NCI-H524 treated with DMSO at 0.1 percent for 48 hours (cell line): ENCODE results near the gene SHROOM3.
A peak's percentile ranks its signal among the peaks of the same experiment; 100 is the strongest.

Source experiments
- DNase-seq: peaks from one replicate; lab custom pipeline; 2025; lab: John Stamatoyannopoulos, UW

Gene SHROOM3

GRCh38 chr4:76494243-76494642 is 59.2 kb downstream of the SHROOM3 start:
- no peak for DNase-seq

DNA sequence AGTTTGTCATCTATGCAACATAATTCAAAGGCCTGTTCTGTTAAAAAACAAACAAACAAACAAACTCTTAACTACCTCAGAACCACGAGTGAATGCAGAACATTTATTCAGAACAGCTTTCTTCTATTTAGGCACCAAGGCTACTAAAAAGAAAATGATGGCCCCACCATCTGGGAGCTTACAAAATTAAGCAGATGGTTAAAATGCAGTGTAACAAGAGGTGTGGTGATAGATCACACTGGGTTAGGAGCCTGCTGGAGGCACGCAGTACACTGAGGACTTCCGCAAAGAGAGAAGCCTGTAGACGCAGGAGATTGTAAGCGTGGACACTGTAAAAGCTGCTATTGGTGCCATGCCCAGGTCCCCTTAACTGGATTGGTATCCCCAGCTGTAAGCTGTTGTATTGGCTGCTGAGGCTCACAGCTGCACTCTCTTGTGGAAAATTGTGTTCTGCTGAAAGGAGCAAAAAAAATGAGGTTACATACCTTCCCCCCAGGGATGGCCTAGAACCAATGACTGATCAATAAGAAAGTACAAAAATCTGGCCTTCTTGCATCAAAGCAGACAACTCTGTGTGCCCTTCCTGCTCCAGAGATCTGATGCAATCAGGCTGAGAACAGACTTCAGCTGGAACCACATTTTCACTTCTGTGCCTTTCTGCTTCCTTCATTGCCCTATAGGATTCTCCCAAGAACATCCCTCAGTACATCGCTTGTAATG is 60.0 kb downstream of the SHROOM3 start:
- DNase-seq = no peak

GRCh38 chr4:76498550-76498949 is 63.5 kb downstream of the SHROOM3 start:
- DNase-seq = no peak

- no peak for DNase-seq
Observed at GRCh38 chr4:76499461-76499860, 64.4 kb downstream of the SHROOM3 start.

DNA sequence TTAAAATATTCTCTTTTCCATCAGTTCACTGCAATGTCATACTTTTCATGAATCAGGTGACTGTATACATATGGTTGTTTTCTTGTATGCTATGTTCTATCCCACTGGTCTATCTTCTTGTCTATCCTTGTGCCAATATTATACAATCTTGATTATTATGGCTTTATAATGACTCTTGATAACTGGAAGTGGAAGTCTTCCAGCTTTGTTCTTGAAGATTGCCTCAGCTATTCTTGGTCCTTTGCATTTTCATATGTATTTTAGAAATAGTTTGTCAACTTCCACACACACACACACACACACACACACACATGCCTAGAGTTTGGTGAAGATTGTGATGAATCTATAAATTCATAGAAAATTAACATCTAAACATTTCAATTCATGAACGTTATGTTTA is 67.9 kb downstream of the SHROOM3 start:
- DNase-seq = no peak

- DNase-seq = no peak
Observed at GRCh38 chr4:76504613-76505465, 69.8 kb downstream of the SHROOM3 start.

DNA sequence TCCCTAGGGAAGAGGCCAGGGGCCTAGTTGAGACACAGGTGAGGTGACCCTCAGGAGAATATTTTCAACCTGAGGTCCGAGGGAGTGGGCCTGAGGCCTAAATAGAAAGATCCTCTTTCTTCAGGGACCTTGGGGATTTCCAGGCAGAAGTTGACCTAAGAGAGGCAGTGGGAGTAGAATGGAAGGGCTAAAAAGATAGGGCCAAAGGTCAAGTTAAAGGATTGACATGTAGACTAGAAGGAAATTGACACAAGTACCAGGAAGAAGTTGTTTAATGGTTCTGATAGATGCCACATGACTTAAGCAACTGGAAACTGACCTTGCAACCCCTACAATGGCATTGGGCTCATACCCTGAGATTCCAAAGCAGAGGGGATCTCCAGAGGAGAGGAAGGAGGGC is 76.9 kb downstream of the SHROOM3 start:
- DNase-seq = no peak

- no peak for DNase-seq
Observed at GRCh38 chr4:76513482-76513881, 78.5 kb downstream of the SHROOM3 start.

- DNase-seq = no peak
Observed at GRCh38 chr4:76514087-76514486, 79.1 kb downstream of the SHROOM3 start.

GRCh38 chr4:76515975-76516843 is 81.2 kb downstream of the SHROOM3 start:
- DNase-seq = no peak

DNA sequence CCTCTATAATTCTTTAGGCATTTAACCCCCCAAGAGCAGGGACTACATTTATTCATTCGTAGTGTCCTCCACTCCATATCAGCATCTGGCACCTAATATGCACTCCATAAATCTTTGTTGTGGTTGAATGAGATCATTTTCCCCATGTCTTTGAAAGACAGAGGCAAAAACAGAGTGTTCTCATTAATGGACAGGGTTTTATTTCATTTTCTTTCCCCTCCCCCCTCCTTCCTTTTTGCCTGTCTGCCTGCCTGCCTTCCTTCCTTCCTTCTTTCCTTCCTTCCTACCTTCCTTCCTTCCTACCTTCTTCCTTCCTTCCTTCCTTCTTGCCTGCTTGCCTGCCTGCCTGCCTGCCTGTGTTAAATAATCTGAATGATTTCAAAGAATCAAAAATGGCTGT is 83.2 kb downstream of the SHROOM3 start:
- DNase-seq = no peak

- DNase-seq = no peak
Observed at GRCh38 chr4:76523593-76523992, 88.6 kb downstream of the SHROOM3 start.

DNA sequence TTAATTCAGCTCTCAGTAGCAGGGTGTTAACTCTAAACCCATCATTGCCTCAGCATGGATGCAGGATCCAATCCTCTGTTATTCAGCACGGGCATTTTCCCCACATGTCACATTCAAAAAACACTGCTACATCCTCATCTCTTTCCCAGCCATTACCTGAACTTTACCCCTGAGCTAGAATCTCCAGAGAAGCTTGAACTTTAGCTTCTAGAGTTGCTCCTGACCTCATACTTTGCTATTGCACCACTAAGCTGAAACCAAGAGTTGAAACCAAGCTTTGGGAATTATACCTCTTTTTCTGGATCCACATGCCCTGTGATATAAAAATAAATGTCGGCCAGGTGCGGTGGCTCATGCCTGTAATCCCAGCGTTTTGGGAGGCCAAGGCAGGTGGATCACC is 90.7 kb downstream of the SHROOM3 start:
- DNase-seq = no peak

- DNase-seq = no peak
Observed at GRCh38 chr4:76526585-76526990, 91.6 kb downstream of the SHROOM3 start.

DNA sequence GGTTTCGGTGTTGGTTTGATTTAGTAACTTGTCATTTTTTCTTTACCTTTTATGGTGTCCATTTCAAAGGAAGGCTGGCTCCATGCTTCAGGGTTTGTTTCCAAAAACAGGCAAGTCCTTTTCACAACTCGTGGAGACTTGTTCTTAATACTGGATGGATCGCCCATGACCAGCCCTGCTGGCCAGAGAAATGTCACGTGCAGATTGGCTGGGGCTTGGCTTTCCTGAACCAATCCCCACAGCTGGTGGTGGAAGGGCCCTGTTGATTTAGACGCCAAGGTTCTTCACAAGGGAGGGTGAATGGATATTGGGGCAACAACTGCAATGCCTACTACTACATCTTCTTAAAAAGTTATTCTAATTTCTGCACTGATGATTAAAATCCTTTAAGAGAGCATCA is 92.6 kb downstream of the SHROOM3 start:
- DNase-seq = no peak

DNA sequence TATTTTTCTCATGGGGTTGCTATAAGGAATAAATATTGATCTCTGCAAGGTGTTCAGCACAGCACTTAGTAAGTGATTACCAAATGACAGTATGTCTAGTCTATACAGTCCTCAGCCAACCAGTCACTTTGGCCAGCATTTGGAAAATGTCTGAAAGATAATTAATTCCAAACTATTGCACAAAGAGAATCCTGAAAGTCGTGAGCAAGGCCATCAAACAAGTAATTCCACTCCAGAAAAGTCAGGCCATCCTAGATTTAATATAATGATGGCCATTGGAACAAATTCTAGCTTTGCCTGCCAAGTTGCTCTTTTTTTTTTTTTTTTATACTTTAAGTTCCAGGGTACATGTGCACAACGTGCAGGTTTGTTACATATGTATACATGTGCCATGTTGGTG is 96.6 kb downstream of the SHROOM3 start:
- DNase-seq = no peak

GRCh38 chr4:76532805-76533204 is 97.8 kb downstream of the SHROOM3 start:
- peak; percentile 16 for DNase-seq

- no peak for DNase-seq
Observed at GRCh38 chr4:76533314-76533713, 98.3 kb downstream of the SHROOM3 start.

- DNase-seq = no peak
Observed at GRCh38 chr4:76535603-76536372, 100.8 kb downstream of the SHROOM3 start.

DNA sequence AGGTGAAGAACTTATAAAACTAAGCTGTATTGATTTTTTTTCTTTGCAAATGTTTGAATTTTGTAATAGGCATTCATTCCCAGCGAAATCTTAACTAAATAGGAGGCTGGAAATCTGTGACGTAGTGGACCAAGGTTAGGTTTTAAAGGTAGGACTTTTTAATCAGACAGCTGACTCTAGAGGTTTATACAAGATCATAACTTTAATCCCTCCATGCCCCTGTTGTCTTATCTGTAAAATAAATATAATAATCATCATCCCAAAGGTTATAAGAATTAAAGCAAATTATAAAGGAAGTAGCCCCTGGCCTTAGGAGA is 101.3 kb downstream of the SHROOM3 start:
- no peak for DNase-seq

DNA sequence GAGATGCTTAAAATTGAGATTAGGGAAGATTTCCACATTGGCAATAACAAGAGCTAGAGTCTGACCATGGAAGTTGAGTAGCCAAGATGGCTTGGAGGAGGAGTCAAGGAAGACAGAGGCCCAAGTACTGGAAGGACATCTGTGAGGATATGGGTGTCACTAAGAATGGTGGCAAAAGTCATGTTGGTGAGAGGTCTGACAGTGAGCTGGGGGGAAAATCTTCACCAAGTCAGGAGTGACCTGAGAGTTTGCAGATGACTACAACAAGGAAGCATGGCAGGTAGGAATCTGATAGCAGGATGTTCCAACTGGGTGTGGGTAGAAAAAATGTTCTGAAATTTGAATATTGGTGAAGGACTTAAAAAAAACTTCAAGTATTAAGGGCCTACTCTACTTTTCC is 103.3 kb downstream of the SHROOM3 start:
- DNase-seq = no peak

DNA sequence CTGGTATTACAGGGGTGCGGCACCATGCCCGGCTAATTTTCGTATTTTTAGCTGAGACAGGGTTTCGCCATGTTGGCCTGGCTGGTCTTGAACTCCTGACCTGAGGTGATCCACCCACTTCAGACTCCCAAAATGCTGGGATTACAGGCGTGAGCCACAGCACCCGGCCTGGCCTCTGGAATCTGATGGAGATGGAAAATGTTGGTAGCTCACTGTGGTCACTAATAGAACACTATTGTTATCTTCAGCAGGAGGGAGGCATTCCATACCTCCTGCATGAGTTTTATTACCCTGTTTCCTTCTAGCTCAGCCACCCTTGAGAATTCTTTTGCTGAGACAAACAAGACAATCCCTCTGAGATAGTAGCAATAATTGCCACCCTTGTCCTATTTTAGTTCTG is 105.0 kb downstream of the SHROOM3 start:
- DNase-seq = no peak
